DOHH2 (cell line): ENCODE measurements around the gene B3GALT5.

Experiments
- EZH2phosphoT487 ChIP-seq: fragments of 200-600 bp; sonication (generic); IDR thresholded peaks from 2 replicates; pipeline ENCODE4 v1.6.1; 2017; ENCODE audit warnings: borderline replicate concordance, mild to moderate bottlenecking, antibody characterized with exemption, low read length, moderate library complexity, mixed read lengths
- TF ChIP-seq, protein P1 (sequence below): fragments of 200-600 bp; sonication (generic); IDR thresholded peaks from one replicate; pipeline ENCODE4 v1.5.1; 2014; ENCODE audit warnings: antibody characterized with exemption, mild to moderate bottlenecking, low read depth, low read length; ENCODE audit not compliant: poor library complexity, severe bottlenecking

DNA sequence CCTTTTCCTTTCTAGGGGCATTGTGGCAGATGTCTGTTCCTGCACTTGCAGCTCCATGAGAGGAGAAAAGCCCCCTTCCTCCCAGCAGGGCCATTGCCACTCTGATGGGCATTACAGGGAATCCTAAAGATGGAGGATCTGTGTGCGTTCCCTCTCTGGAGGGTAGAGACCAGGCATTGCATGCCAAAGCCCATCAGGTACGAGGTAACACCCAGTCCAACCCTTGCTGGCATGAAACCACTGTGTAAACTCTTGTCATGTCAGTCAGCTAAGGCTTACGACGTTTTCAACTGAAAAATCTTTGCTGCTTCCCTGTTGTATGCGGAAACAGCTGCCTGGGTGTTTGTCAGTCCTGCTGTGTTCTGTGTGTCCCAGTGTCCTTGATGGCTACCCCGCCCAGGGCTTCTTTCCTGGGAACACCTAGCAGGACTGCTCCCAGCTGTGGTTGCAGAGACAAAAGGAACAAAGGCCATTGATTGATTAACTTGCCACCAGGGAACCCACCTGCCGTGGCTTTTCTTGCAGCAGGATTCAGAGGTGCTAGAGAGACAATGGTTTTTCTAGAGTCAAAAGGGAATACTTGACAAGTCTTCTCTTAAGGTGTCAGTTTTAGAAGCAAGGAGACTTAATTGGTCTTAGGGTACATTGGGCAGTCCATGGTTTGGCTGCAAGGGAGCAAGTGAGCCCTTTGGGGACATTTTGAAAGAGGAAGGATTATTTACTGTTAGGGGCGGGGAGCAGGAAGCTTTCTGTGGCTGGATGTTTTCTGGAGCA, 24.6 kb downstream of the B3GALT5 start:
- TF ChIP-seq EZH2phosphoT487 = no peak
- TF ChIP-seq, protein P1, sequence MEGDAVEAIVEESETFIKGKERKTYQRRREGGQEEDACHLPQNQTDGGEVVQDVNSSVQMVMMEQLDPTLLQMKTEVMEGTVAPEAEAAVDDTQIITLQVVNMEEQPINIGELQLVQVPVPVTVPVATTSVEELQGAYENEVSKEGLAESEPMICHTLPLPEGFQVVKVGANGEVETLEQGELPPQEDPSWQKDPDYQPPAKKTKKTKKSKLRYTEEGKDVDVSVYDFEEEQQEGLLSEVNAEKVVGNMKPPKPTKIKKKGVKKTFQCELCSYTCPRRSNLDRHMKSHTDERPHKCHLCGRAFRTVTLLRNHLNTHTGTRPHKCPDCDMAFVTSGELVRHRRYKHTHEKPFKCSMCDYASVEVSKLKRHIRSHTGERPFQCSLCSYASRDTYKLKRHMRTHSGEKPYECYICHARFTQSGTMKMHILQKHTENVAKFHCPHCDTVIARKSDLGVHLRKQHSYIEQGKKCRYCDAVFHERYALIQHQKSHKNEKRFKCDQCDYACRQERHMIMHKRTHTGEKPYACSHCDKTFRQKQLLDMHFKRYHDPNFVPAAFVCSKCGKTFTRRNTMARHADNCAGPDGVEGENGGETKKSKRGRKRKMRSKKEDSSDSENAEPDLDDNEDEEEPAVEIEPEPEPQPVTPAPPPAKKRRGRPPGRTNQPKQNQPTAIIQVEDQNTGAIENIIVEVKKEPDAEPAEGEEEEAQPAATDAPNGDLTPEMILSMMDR = no peak
